WTC11 (cell line): Measurements from ENCODE around the gene PTPRT. TPM values are rescaled to one million over a fixed set of nuclear protein-coding genes. Genes with fewer than 3 reads are reported as not detected.
A peak's percentile ranks its signal among the peaks of the same experiment; 100 is the strongest.

Experiments
- ATAC-seq: fragments of 200-7000 bp; cut with Tn5 transposase; 2 replicates; pipeline ENCODE4 v1.10.0; 2021; ENCODE audit warnings: mild to moderate bottlenecking, moderate library complexity
- CTCF ChIA-PET: fragments of 300-600 bp; sonication (Branson Sonifier 250); formaldehyde crosslinking; loops from one replicate; lab custom pipeline; 2021; ENCODE audit warnings: antibody characterized with exemption; lab: Charles Lee
- POLR2A ChIA-PET: fragments of 350-600 bp; sonication (Branson Sonifier 250); formaldehyde crosslinking; loops from one replicate; lab custom pipeline; 2021; ENCODE audit warnings: antibody characterized with exemption; lab: Charles Lee
- DNase-seq: peaks from one replicate; pipeline ENCODE4 v3.0.0; 2021; ENCODE audit warnings: low spot score
- H3K27ac Mint-ChIP-seq: 2 replicates; pipeline ENCODE4 v1.8.0; 2021; ENCODE audit warnings: mixed read lengths
- H3K27me3 Mint-ChIP-seq: 2 replicates; pipeline ENCODE4 v1.8.0; 2021; ENCODE audit warnings: low read depth, mild to moderate bottlenecking, moderate library complexity, mixed read lengths
- H3K36me3 Mint-ChIP-seq: 2 replicates; pipeline ENCODE4 v1.8.0; 2021; ENCODE audit warnings: mixed read lengths
- H3K4me1 Mint-ChIP-seq: 2 replicates; pipeline ENCODE4 v1.8.0; 2022; ENCODE audit warnings: mixed read lengths
- H3K4me3 Mint-ChIP-seq: 2 replicates; pipeline ENCODE4 v1.8.0; 2021; ENCODE audit warnings: mild to moderate bottlenecking, moderate library complexity, mixed read lengths
- H3K9me3 Mint-ChIP-seq: 2 replicates; pipeline ENCODE4 v1.8.0; 2021; ENCODE audit warnings: mixed read lengths
- CBFB ChIP-seq: sonication (generic); formaldehyde crosslinking; IDR thresholded peaks from 2 replicates; pipeline ENCODE4 v1.8.1; 2022; ENCODE audit warnings: mild to moderate bottlenecking, low read depth, missing genetic modification reagents
- CREM ChIP-seq: sonication (generic); formaldehyde crosslinking; IDR thresholded peaks from 2 replicates; pipeline ENCODE4 v1.8.1; 2022; ENCODE audit warnings: mild to moderate bottlenecking, missing genetic modification reagents, moderate library complexity
- CTCF ChIP-seq: fragments of 200-600 bp; IDR thresholded peaks from 2 replicates; pipeline ENCODE4 v1.8.0; 2022; ENCODE audit warnings: antibody characterized with exemption
- ELF4 ChIP-seq: sonication (generic); formaldehyde crosslinking; IDR thresholded peaks from 2 replicates; pipeline ENCODE4 v1.8.1; 2022; ENCODE audit warnings: low read depth, mild to moderate bottlenecking, moderate library complexity, missing genetic modification reagents
- EMX1 ChIP-seq: fragments of 250-450 bp; sonication (Bioruptor Pico); IDR thresholded peaks from 2 replicates; pipeline ENCODE4 v1.8.0; 2021; ENCODE audit warnings: mild to moderate bottlenecking
- FOXK1 ChIP-seq: sonication (generic); formaldehyde crosslinking; IDR thresholded peaks from 2 replicates; pipeline ENCODE4 v1.8.0; 2022; ENCODE audit warnings: mild to moderate bottlenecking, moderate library complexity, missing genetic modification reagents
- FOXP1 ChIP-seq: sonication (generic); formaldehyde crosslinking; IDR thresholded peaks from 2 replicates; pipeline ENCODE4 v1.8.0; 2022; ENCODE audit warnings: missing genetic modification reagents, mild to moderate bottlenecking, moderate library complexity, borderline replicate concordance
- HMGA2 ChIP-seq: fragments of 250-450 bp; sonication (Bioruptor Pico); IDR thresholded peaks from 2 replicates; pipeline ENCODE4 v1.4.0; 2021; ENCODE audit warnings: mild to moderate bottlenecking, moderate library complexity
- JUN ChIP-seq: sonication (generic); formaldehyde crosslinking; IDR thresholded peaks from 2 replicates; pipeline ENCODE4 v1.8.0; 2023; ENCODE audit warnings: mild to moderate bottlenecking, missing genetic modification reagents
- MYBL2 ChIP-seq: sonication (generic); formaldehyde crosslinking; IDR thresholded peaks from 2 replicates; pipeline ENCODE4 v1.8.1; 2023; ENCODE audit warnings: mild to moderate bottlenecking, moderate library complexity, missing genetic modification reagents
- NFE2L1 ChIP-seq: sonication (generic); formaldehyde crosslinking; IDR thresholded peaks from 2 replicates; pipeline ENCODE4 v1.8.1; 2023; ENCODE audit warnings: missing genetic modification reagents
- ZNF263 ChIP-seq: sonication (generic); formaldehyde crosslinking; IDR thresholded peaks from 2 replicates; pipeline ENCODE4 v1.8.1; 2022; ENCODE audit warnings: low read depth, mild to moderate bottlenecking, moderate library complexity, missing genetic modification reagents
- ZNF317 ChIP-seq: sonication (generic); formaldehyde crosslinking; IDR thresholded peaks from 2 replicates; pipeline ENCODE4 v1.8.1; 2023; ENCODE audit warnings: low read depth, mild to moderate bottlenecking, moderate library complexity, missing genetic modification reagents, borderline replicate concordance
- ZNF671 ChIP-seq: fragments of 250-450 bp; sonication (Bioruptor Pico); IDR thresholded peaks from 2 replicates; pipeline ENCODE4 v1.8.0; 2021; ENCODE audit warnings: mild to moderate bottlenecking
- total RNA-seq: library from RNA; stranded (reverse); gene quantifications from 3 replicates; pipeline ENCODE4 v1.2.3, GENCODE V29; 2021
- TF ChIP-seq, protein P1 (sequence below): fragments of 250-450 bp; sonication (Bioruptor Pico); IDR thresholded peaks from 2 replicates; pipeline ENCODE4 v1.9.0; 2021; ENCODE audit warnings: mild to moderate bottlenecking, borderline replicate concordance
- TF ChIP-seq, protein P2 (sequence below): sonication (generic); formaldehyde crosslinking; IDR thresholded peaks from 2 replicates; pipeline ENCODE4 v1.8.0; 2022; ENCODE audit warnings: mild to moderate bottlenecking, missing genetic modification reagents
- TF ChIP-seq, protein P3 (sequence below): sonication (generic); formaldehyde crosslinking; IDR thresholded peaks from 2 replicates; pipeline ENCODE4 v1.8.0; 2022; ENCODE audit warnings: missing genetic modification reagents
- TF ChIP-seq, protein P4 (sequence below): sonication (generic); formaldehyde crosslinking; IDR thresholded peaks from 2 replicates; pipeline ENCODE4 v1.8.1; 2022; ENCODE audit warnings: low read depth, missing genetic modification reagents, borderline replicate concordance
- TF ChIP-seq, protein P5 (sequence below): sonication (generic); formaldehyde crosslinking; IDR thresholded peaks from 2 replicates; pipeline ENCODE4 v1.8.1; 2023; ENCODE audit warnings: mild to moderate bottlenecking, missing genetic modification reagents, moderate library complexity

The PTPRT gene
- total RNA-seq, 1 experiment from 2014 or later = 1.1 TPM

DNA sequence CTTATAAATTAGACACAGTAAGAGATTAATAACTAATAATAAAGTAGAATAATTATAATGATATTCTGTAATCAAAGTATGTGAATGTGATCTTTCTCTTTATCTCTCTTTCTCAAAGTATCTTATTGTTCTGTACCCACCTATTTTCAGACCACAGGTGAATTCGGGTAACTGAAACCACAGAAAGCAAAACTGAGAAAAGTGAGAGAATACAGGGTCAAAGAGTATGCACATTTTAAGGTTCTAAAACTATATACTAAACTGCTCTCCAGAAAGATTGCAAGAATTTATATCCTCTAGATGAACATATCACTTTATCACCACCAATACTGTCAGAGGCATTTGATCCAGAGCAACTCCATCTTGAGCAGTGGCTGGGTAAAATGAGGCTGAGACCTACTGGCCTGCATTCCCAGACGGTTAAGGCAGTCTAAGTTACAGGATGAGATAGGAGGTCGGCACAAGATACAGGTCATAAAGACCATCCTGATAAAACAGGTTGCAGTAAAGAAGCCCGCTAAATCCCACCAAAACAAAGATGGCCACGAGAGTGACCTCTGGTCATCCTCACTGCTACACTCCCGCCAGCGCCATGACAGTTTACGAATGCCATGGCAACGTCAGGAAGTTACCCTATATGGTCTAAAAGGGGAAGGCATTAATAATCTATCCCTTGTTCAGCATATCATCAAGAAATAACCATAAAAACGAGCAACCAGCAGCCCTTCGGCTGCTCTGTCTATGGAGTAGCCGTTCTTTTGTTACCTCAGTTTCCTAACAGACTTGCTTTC lies 211.3 kb downstream of the PTPRT start:
- H3K27me3 Mint-ChIP-seq = peaks cover 12% of the 10 kb centered on the region
- ATAC-seq = no peak
- DNase-seq = no peak
- 0 out of 2 replicates have a peak, but pooled peaks cover 4% of the 10 kb centered on the region for H3K9me3 Mint-ChIP-seq
- no peak for TF ChIP-seq CBFB (CRISPR knock-in tag)
- TF ChIP-seq HMGA2 (CRISPR knock-in tag) = no peak
- TF ChIP-seq ZNF263 (CRISPR knock-in tag) = no peak
- TF ChIP-seq ELF4 = no peak
- TF ChIP-seq, protein P1, sequence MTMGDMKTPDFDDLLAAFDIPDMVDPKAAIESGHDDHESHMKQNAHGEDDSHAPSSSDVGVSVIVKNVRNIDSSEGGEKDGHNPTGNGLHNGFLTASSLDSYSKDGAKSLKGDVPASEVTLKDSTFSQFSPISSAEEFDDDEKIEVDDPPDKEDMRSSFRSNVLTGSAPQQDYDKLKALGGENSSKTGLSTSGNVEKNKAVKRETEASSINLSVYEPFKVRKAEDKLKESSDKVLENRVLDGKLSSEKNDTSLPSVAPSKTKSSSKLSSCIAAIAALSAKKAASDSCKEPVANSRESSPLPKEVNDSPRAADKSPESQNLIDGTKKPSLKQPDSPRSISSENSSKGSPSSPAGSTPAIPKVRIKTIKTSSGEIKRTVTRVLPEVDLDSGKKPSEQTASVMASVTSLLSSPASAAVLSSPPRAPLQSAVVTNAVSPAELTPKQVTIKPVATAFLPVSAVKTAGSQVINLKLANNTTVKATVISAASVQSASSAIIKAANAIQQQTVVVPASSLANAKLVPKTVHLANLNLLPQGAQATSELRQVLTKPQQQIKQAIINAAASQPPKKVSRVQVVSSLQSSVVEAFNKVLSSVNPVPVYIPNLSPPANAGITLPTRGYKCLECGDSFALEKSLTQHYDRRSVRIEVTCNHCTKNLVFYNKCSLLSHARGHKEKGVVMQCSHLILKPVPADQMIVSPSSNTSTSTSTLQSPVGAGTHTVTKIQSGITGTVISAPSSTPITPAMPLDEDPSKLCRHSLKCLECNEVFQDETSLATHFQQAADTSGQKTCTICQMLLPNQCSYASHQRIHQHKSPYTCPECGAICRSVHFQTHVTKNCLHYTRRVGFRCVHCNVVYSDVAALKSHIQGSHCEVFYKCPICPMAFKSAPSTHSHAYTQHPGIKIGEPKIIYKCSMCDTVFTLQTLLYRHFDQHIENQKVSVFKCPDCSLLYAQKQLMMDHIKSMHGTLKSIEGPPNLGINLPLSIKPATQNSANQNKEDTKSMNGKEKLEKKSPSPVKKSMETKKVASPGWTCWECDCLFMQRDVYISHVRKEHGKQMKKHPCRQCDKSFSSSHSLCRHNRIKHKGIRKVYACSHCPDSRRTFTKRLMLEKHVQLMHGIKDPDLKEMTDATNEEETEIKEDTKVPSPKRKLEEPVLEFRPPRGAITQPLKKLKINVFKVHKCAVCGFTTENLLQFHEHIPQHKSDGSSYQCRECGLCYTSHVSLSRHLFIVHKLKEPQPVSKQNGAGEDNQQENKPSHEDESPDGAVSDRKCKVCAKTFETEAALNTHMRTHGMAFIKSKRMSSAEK (CRISPR knock-in tag) = no peak
- no peak for TF ChIP-seq CREM (CRISPR knock-in tag)
- TF ChIP-seq JUN = no peak
- TF ChIP-seq NFE2L1 (CRISPR knock-in tag) = no peak
- TF ChIP-seq, protein P2, sequence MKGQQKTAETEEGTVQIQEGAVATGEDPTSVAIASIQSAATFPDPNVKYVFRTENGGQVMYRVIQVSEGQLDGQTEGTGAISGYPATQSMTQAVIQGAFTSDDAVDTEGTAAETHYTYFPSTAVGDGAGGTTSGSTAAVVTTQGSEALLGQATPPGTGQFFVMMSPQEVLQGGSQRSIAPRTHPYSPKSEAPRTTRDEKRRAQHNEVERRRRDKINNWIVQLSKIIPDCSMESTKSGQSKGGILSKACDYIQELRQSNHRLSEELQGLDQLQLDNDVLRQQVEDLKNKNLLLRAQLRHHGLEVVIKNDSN (CRISPR knock-in tag) = no peak
- no peak for TF ChIP-seq EMX1 (CRISPR knock-in tag)
- TF ChIP-seq, all 79 proteins: peak for 0
- H3K4me1 Mint-ChIP-seq = peaks cover 44% of the 10 kb centered on the region
- ChIA-PET CTCF (no interaction called here), POLR2A (no interaction called here)
- H3K4me3 Mint-ChIP-seq = no peak overlapping the region
- 0 out of 2 replicates have a peak overlapping the region, but pooled peaks have one; percentile 23 for H3K27ac Mint-ChIP-seq
- no peaks in the 10 kb centered on the region for H3K36me3 Mint-ChIP-seq

- ATAC-seq (no peak), DNase-seq (no peak)
- ChIA-PET CTCF (no interaction called here), POLR2A (no interaction called here)
- Mint-ChIP-seq H3K27ac (no peak overlapping the region), H3K4me3 (no peak overlapping the region), H3K4me1 (peaks cover 38% of the 10 kb centered on the region), H3K36me3 (no peaks in the 10 kb centered on the region), H3K9me3 (no peaks in the 10 kb centered on the region), H3K27me3 (peaks cover 8% of the 10 kb centered on the region)
- no peak for TF ChIP-seq NFE2L1 (CRISPR knock-in tag)
- no peak for TF ChIP-seq MYBL2
- no peak for TF ChIP-seq EMX1 (CRISPR knock-in tag)
- TF ChIP-seq ZNF317 = no peak
- no peak for TF ChIP-seq FOXK1 (CRISPR knock-in tag)
- TF ChIP-seq, protein P3, sequence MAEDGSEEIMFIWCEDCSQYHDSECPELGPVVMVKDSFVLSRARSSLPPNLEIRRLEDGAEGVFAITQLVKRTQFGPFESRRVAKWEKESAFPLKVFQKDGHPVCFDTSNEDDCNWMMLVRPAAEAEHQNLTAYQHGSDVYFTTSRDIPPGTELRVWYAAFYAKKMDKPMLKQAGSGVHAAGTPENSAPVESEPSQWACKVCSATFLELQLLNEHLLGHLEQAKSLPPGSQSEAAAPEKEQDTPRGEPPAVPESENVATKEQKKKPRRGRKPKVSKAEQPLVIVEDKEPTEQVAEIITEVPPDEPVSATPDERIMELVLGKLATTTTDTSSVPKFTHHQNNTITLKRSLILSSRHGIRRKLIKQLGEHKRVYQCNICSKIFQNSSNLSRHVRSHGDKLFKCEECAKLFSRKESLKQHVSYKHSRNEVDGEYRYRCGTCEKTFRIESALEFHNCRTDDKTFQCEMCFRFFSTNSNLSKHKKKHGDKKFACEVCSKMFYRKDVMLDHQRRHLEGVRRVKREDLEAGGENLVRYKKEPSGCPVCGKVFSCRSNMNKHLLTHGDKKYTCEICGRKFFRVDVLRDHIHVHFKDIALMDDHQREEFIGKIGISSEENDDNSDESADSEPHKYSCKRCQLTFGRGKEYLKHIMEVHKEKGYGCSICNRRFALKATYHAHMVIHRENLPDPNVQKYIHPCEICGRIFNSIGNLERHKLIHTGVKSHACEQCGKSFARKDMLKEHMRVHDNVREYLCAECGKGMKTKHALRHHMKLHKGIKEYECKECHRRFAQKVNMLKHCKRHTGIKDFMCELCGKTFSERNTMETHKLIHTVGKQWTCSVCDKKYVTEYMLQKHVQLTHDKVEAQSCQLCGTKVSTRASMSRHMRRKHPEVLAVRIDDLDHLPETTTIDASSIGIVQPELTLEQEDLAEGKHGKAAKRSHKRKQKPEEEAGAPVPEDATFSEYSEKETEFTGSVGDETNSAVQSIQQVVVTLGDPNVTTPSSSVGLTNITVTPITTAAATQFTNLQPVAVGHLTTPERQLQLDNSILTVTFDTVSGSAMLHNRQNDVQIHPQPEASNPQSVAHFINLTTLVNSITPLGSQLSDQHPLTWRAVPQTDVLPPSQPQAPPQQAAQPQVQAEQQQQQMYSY (CRISPR knock-in tag) = no peak
- no peak for TF ChIP-seq ZNF671 (CRISPR knock-in tag)
- TF ChIP-seq, protein P4, sequence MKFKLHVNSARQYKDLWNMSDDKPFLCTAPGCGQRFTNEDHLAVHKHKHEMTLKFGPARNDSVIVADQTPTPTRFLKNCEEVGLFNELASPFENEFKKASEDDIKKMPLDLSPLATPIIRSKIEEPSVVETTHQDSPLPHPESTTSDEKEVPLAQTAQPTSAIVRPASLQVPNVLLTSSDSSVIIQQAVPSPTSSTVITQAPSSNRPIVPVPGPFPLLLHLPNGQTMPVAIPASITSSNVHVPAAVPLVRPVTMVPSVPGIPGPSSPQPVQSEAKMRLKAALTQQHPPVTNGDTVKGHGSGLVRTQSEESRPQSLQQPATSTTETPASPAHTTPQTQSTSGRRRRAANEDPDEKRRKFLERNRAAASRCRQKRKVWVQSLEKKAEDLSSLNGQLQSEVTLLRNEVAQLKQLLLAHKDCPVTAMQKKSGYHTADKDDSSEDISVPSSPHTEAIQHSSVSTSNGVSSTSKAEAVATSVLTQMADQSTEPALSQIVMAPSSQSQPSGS (CRISPR knock-in tag) = no peak
- no peak for TF ChIP-seq FOXP1 (CRISPR knock-in tag)
- TF ChIP-seq, protein P5, sequence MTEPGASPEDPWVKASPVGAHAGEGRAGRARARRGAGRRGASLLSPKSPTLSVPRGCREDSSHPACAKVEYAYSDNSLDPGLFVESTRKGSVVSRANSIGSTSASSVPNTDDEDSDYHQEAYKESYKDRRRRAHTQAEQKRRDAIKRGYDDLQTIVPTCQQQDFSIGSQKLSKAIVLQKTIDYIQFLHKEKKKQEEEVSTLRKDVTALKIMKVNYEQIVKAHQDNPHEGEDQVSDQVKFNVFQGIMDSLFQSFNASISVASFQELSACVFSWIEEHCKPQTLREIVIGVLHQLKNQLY = no peak
- no peak for TF ChIP-seq CTCF
These were observed 213.7 kb downstream of the PTPRT start for GRCh38 chr20:42975974-42976373.
